HG03378 (cell line): ENCODE data around the gene LMO2.
A peak's percentile ranks its signal among the peaks of the same experiment; 100 is the strongest.
"Not testable (repeated sequence)": the region's sequence is repeated elsewhere in the genome, so short reads cannot be mapped to it uniquely, and the experiment has no call there.

ENCODE experiments used
- ATAC-seq: cut with Tn5 transposase; IDR thresholded peaks from one replicate; pipeline ENCODE4 v1.9.1; 2021; ENCODE audit warnings: mild to moderate bottlenecking, moderate library complexity; ENCODE audit not compliant: unreplicated experiment

The LMO2 gene

DNA sequence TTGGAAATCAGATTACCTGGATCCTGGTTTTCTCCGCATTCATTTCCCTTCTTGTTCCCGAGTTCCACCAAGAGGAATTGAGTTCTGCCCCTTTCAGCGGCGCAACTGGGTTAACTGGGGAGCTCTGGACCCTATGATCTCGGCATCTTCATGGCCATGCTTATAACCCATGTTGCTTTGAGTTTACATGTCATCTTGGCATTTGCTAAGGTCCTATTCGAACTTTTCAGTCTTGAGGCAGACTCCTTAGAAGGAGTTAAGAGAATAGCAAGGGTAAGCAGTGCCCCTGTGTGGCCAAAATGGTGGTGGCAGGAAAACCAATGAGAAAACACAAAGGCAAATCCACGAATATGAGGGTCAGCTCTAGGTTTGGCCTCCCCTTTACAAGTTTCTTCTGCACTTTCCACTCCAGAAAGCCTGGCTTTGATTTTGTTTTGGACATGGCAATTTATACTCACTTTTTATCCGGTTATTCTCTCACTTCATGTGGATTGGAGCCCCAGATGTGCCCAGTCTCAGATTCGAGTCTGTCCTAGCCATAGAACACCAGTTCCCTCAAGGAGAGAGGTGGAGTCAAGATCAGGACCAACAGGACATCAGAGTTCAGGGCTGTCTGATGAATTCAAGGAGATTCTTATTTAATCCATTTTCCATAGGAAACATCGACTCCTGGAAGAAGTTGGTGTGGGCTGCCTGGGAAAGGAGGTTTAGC is 62.3 kb downstream of the LMO2 start:
- ATAC-seq, result peak; percentile 76

DNA sequence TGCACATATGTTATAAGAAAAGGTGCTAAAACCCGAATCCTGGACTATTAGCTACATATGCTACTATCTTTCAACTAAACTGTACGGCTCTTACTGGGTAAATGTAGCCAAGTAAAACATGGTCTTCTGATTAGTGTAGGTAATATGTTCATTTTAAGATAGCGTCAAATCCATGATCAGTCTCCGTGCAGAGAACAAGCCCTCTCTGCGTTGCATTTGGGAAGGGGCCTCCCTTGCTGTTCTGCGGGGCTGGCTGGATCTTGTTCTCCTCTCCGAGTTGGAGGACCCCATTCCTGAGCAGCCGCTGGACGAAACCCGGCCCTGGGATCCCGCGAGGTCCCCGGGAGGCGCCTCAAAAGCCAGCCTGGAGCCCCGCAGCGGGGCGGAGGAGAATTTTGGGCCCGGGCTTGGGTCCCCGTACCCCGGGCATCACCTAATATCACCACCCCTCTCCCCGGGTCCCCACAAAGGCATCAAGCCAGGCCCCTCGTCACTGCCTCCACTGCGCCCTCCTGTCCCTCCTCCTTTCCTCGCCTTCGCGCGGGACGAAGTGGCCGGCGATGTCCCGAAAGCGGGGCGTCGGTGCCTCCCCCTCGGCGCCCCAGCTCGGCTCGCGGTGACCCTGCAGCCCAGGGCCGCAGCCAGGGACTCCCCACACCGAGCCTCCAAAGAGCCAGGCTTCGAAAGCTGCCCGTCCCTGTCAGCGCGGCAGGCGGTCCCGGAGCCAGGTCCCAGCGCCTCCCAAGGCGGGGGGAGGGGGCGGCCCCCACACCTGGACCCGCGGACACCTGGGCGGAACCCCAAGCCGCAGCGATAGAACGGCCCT is 63.1 kb downstream of the LMO2 start:
- ATAC-seq, result no peak

DNA sequence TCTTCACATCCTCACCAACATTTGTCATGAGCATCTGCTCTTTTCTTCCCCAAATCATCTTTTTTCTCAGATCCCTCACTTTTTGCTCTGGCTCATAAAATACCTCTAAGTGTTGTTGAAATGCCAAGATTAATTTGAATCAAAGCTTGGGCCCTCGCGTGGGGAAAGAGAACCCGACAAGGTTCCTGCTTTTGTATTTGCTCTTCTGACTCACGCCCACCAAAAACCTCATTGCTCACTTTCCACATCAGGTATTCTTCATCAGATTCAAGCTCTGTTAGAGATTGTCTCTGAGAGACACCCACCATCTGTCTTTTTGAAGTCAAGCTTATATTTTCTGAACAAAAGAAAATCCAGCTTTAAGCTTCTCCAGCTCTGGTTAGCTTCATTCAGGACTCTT is 64.7 kb downstream of the LMO2 start:
- no peak for ATAC-seq

DNA sequence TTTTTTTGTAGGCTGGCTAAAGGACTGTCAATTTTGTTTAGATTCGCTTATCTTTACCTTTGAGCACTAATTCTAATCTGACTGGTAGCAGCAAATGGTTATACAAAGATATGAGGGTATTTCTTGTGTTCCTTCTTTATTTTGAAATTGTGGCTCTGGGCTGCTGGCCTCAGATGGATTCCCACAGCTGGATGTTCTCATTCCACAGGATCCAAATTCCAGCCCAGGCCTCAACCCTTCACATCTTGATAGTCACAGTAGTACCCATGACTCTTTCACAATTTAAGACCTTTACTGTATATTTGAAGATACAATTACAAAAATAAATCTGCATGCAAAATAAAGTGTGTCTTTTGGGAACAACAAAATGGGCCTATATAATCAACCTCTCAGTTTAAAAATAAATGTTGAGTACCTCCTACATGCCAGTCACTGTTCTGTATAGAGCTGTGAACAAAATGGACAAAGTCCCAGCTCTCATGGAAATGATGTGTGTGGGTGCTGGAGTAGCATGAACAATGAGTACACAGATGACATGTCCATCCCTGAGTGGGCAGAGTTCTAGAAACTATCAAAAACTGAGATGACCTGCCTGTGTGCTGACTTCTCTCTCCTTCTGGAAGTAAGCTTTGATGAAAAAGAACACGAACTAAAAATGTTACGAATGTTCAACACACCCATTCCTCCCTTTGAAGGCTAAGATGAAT is 65.9 kb downstream of the LMO2 start:
- no peak for ATAC-seq

DNA sequence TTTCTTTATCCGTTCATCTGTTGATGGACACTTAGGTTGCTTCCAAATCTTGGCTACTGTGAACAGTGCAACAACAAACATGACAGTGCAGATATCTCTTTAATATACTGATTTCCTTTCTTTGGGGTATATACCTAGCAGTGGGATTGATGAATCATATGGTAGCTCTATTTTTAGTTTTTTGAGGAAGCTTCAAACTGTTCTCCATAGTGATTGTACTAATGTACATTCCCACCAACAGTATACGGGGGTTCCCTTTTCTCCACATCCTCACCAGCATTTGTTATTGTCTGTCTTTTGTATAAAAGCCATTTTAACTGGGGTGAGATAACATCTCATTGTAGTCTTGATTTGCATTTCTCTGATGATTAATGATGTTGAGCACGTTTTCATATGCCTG is 68.9 kb downstream of the LMO2 start:
- not testable (repeated sequence) for ATAC-seq

DNA sequence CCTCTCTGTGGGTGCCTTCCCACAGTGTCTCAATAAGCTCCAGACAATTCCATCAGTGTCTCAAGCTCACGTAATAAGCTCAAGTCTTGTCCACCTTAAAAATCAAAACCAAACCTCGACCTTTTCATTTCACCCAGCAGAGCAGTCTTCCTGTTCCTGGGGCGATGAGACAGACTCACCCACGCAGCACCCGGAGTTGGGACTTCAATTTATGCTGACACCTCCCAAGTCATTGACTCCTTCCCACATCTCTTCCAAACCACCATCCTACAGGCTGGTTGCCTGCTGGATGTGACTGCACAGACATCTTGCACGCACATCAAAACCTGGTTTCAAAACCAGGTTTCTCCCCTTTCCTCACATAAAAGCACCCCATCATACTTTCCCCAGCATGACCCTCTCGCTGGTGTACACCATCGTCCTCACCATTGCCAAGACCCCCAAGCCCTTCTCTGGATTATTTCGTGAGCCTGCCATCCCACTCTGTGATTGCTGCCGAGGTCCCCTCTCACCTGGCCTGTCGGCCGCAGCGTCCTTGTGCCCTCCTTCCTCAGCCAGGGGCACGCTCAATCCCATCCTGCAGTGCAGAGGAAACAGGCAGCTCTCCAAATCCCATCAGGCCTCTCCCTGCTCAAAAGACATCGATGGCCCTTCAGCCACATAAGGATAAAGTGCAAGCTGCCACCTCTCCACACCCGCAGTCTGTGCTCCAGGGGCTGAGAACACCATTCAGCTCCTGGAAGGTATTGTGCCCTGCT is 72.4 kb downstream of the LMO2 start:
- ATAC-seq, result no peak
